Endothelial cell of umbilical vein (primary cell): Measurements from ENCODE around the gene ACOT7. TPM values are rescaled to one million over a fixed set of nuclear protein-coding genes. Genes with fewer than 3 reads are reported as not detected.
A peak's percentile ranks its signal among the peaks of the same experiment; 100 is the strongest.

Source experiments
- BruUV-seq: library from RNA; stranded (reverse); fragments of 400-500 nt; replicated peaks from 2 replicates; lab custom pipeline; 2021; lab: Mats Ljungman, UMichigan
- CTCF ChIA-PET: fragments of 300-600, 350-600 bp; sonication (Branson Sonifier 250); formaldehyde crosslinking; loops from one replicate; lab custom pipeline; 2021; ENCODE audit warnings: antibody characterized with exemption, inconsistent platforms; lab: Charles Lee
- POLR2A ChIA-PET: fragments of 300-600, 350-600 bp; sonication (Branson Sonifier 250); formaldehyde crosslinking; loops from one replicate; lab custom pipeline; 2021; ENCODE audit warnings: antibody characterized with exemption, inconsistent platforms; lab: Charles Lee
- DNase-seq: peaks from one replicate; pipeline ENCODE4 v3.0.0-alpha.2; 2011; ENCODE audit warnings: low read depth, low spot score
- FAIRE-seq: peaks from 2 replicates; lab custom pipeline; 2011; peaks lifted over from hg19 to GRCh38; lab: Jason Lieb, UNC
- H2AFZ ChIP-seq: 2 replicates; pipeline ENCODE4 v1.6.0; 2012; ENCODE audit warnings: low read depth, low read length, control low read depth, inconsistent platforms
- H3K27ac ChIP-seq: 2 replicates; pipeline ENCODE4 v1.5.1; 2011; ENCODE audit warnings: low read depth, mild to moderate bottlenecking, control low read depth, low read length, moderate library complexity; ENCODE audit not compliant: insufficient read depth
- H3K27me3 ChIP-seq, 2 experiments: 2 replicates each; pipeline versions ENCODE4 v1.6.0 to v1.6.1; 2011; ENCODE audit warnings: low read length in 2 of 2, mixed read lengths in 1 of 2; ENCODE audit not compliant: control insufficient read depth in 2 of 2, insufficient read depth in 2 of 2
- H3K36me3 ChIP-seq, 2 experiments: 2 replicates in 1 of 2; 3 replicates in 1 of 2; pipeline ENCODE4 v1.5.1; 2011; ENCODE audit warnings: low read length in 2 of 2, mild to moderate bottlenecking in 1 of 2, moderate library complexity in 1 of 2; ENCODE audit not compliant: control insufficient read depth in 2 of 2, insufficient read depth in 2 of 2; ENCODE audit errors: extremely low read depth in 1 of 2
- H3K4me1 ChIP-seq: 3 replicates; pipeline ENCODE4 v1.5.1; 2011; ENCODE audit warnings: mild to moderate bottlenecking, low read length; ENCODE audit not compliant: control insufficient read depth, insufficient read depth; ENCODE audit errors: extremely low read depth
- H3K4me2 ChIP-seq: 2 replicates; pipeline ENCODE4 v1.6.1; 2011; ENCODE audit warnings: low read length, control low read depth, mixed read lengths; ENCODE audit not compliant: insufficient read depth
- H3K4me3 ChIP-seq, 3 experiments: fragments of 200-600 bp in 1 of 3; sonication (generic), shearing (Covaris generic) in 1 of 3; replicated peaks in 1 of 3; 2 replicates each; pipeline ENCODE4 v1.5.1; 2011 to 2016; ENCODE audit warnings: control low read depth in 3 of 3, low read length in 3 of 3, mild to moderate bottlenecking in 2 of 3, inconsistent platforms in 1 of 3, low read depth in 1 of 3, moderate library complexity in 1 of 3; ENCODE audit not compliant: insufficient read depth in 1 of 3
- H3K79me2 ChIP-seq: 2 replicates; pipeline ENCODE4 v1.6.0; 2012; ENCODE audit warnings: low read length, inconsistent platforms; ENCODE audit not compliant: control insufficient read depth, insufficient read depth
- H3K9ac ChIP-seq: replicated peaks from 2 replicates; pipeline ENCODE3; 2011; ENCODE audit warnings: low read length, control low read depth; ENCODE audit not compliant: insufficient read depth; ENCODE audit errors: extremely low read depth
- H3K9me1 ChIP-seq: replicated peaks from 3 replicates; pipeline ENCODE4 v1.6.0; 2011; ENCODE audit warnings: mild to moderate bottlenecking, low read length; ENCODE audit not compliant: control insufficient read depth, insufficient read depth; ENCODE audit errors: extremely low read depth
- H3K9me3 ChIP-seq: replicated peaks from 2 replicates; pipeline ENCODE4 v1.5.1; 2012; ENCODE audit warnings: low read length, inconsistent platforms; ENCODE audit not compliant: control insufficient read depth, insufficient read depth
- H4K20me1 ChIP-seq: replicated peaks from 2 replicates; pipeline ENCODE3; 2011; ENCODE audit warnings: mild to moderate bottlenecking, low read length; ENCODE audit not compliant: control insufficient read depth, insufficient read depth; ENCODE audit errors: extremely low read depth
- CTCF ChIP-seq, 2 donors: IDR thresholded peaks; 1 replicate in 1 of 2; 2 replicates in 1 of 2; pipeline ENCODE4 v1.5.1; 2011; ENCODE audit warnings: low read length in 2 of 2, mild to moderate bottlenecking in 2 of 2, moderate library complexity in 2 of 2, control low read depth in 1 of 2, inconsistent platforms in 1 of 2, low read depth in 1 of 2; ENCODE audit not compliant: insufficient read depth in 1 of 2; ENCODE audit errors: extremely low read depth in 1 of 2
- EZH2 ChIP-seq: IDR thresholded peaks from 2 replicates; pipeline ENCODE4 v1.6.1; 2012; ENCODE audit warnings: borderline replicate concordance, low read depth, mild to moderate bottlenecking, moderate library complexity, low read length, inconsistent platforms; ENCODE audit not compliant: severe bottlenecking
- FOS ChIP-seq: IDR thresholded peaks from 2 replicates; pipeline ENCODE4 v1.6.1; 2011; ENCODE audit warnings: mild to moderate bottlenecking, low read length, moderate library complexity, borderline replicate concordance; ENCODE audit not compliant: insufficient read depth
- GATA2 ChIP-seq: IDR thresholded peaks from 2 replicates; pipeline ENCODE4 v1.7.0; 2011; ENCODE audit warnings: low read depth, mild to moderate bottlenecking, moderate library complexity, mixed read lengths, low read length; ENCODE audit not compliant: insufficient read length, insufficient read depth
- JUN ChIP-seq: IDR thresholded peaks from 2 replicates; pipeline ENCODE4 v1.6.1; 2011; ENCODE audit warnings: borderline replicate concordance, low read depth; ENCODE audit not compliant: insufficient read length, insufficient read depth
- MAX ChIP-seq: IDR thresholded peaks from 2 replicates; pipeline ENCODE4 v1.6.1; 2011; ENCODE audit not compliant: insufficient read depth, insufficient read length
- MYC ChIP-seq: IDR thresholded peaks from one replicate; pipeline ENCODE4 v1.6.1; 2011; ENCODE audit warnings: mild to moderate bottlenecking, low read depth, low read length
- POLR2A ChIP-seq: IDR thresholded peaks from 2 replicates; pipeline ENCODE4 v1.6.1; 2012; ENCODE audit warnings: low read depth, mild to moderate bottlenecking, control low read depth, low read length
- POLR2AphosphoS5 ChIP-seq: IDR thresholded peaks from 2 replicates; pipeline ENCODE4 v1.6.1; 2012; ENCODE audit warnings: low read depth, mild to moderate bottlenecking, control low read depth, low read length, moderate library complexity; ENCODE audit not compliant: insufficient read depth
- dilution Hi-C: fragments of 300-500 bp; cut with MboI; formaldehyde crosslinking; loops from one replicate; pipeline ENCODE4 v1.15.0; 2019; ENCODE audit warnings: low sequenced_read_pairs; ENCODE audit not compliant: extremely low pct_ligation_motif_present
- intact Hi-C: fragments of 100-400 bp; cut with micrococcal nuclease; formaldehyde crosslinking; loops from one replicate; pipeline ENCODE4 v1.10.0; 2022
- polyA plus RNA-seq, 4 experiments: library from polyadenylated mRNA; depleted of rRNA in 3 of 4; stranded (reverse) in 3 of 4; unstranded in 1 of 4; fragments of >200 nt; gene quantifications; 2 replicates each; pipeline versions ENCODE4 v1.2.1 to v1.2.3, GENCODE V29; 2011 to 2012; ENCODE audit warnings: missing spikeins in 1 of 4
- total RNA-seq: library from RNA; stranded (reverse); gene quantifications from 2 replicates; pipeline ENCODE4 v1.2.3, GENCODE V29; 2021

Gene ACOT7
- total and polyA plus RNA-seq, 2 donors (not counting 3 experiments of a cell fraction or from before 2014, with no cell fraction given) = 69.4 to 105 TPM

- intact Hi-C loops = loop anchor here (2.0 kb wide), 1 partner anchor 183 kb away; no protein-coding TSS in a partner anchor
- Histone ChIP-seq H3K4me2 (peak overlapping the region; percentile 82), H3K36me3 (no peaks in the 10 kb centered on the region), H3K79me2 (peaks cover 20% of the 10 kb centered on the region), H4K20me1 (no peaks in the 10 kb centered on the region), H3K4me1 (peaks cover 16% of the 10 kb centered on the region), H3K27ac (peak overlapping the region; percentile 2), H3K9me3 (no peaks in the 10 kb centered on the region), H3K4me3 (peak overlapping the region; percentile 45 to 71 (median 63)), H3K9ac (peak overlapping the region; percentile 32), H3K9me1 (no peaks in the 10 kb centered on the region), H3K27me3 (no peaks in the 10 kb centered on the region), H2AFZ (peak overlapping the region; percentile 2)
- dilution Hi-C loops = no loop called here
- POLR2A ChIA-PET = no interaction called here
- peak; percentile 46 for DNase-seq
- TSS peak; percentile 35 for BruUV-seq
- CTCF ChIA-PET = interaction anchor here (1.0 to 20.3 kb wide), 8 partner anchors 10 to 154 kb away, joined by 3 to 237 read pairs (median 4); no protein-coding TSS in a partner anchor
- no peak for TF ChIP-seq GATA2
- TF ChIP-seq JUN = no peak
- no peak for TF ChIP-seq POLR2A
- TF ChIP-seq EZH2 = no peak
- TF ChIP-seq MAX = no peak
- no peak for TF ChIP-seq FOS
- no peak for TF ChIP-seq CTCF (IDR thresholded peaks at IDR 0.05; ENCODE audit: extremely low read depth in 1 of 2, insufficient read depth in 1 of 2, low read depth in 1 of 2, low read length in 2 of 2)
- no peak for TF ChIP-seq MYC
- no peak for TF ChIP-seq POLR2AphosphoS5
- FAIRE-seq = peak; percentile 86
Observed at GRCh38 chr1:6391951-6392808, 1.4 kb downstream of the ACOT7 start.
